Astrocyte of the spinal cord (primary cell): ENCODE measurements around the gene TULP4.
"Not testable (repeated sequence)": the region's sequence is repeated elsewhere in the genome, so short reads cannot be mapped to it uniquely, and the experiment has no call there.

Experiments
- DNase-seq: peaks from one replicate; pipeline ENCODE4 v3.0.0; 2011; ENCODE audit warnings: low read depth, low spot score
- H3K4me3 ChIP-seq: 2 replicates; pipeline ENCODE4 v1.5.1; 2011; ENCODE audit warnings: low read depth, mild to moderate bottlenecking, low read length, moderate library complexity
- in situ Hi-C: cut with HindIII; loops from 2 replicates; pipeline ENCODE4 v1.10.0; 2017; ENCODE audit warnings: low sequenced_read_pairs
- TF ChIP-seq, protein P1 (sequence below): IDR thresholded peaks from 2 replicates; pipeline ENCODE4 v1.5.1; 2012; ENCODE audit warnings: low read depth, mild to moderate bottlenecking, low read length, inconsistent platforms

Gene TULP4

DNA sequence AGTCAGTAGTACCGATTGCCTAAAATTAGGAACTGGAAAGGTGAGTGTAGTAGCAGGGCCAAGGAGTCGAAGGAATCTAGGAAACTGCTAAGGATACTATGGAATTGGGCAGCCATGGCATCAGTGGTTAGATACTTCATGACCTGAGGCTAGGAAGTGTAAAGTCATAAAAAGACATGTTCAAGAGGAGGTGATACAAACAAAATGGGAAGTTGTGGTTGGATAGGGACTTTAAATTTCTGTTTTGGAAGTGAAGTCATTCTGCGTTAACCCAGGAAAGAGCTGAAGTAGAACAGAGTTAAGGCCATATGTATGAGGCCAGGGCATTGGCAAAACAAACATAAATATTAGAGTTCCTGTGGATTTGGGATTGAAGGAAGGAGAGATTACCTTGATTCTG, 159.1 kb downstream of the TULP4 start:
- TF ChIP-seq, protein P1, sequence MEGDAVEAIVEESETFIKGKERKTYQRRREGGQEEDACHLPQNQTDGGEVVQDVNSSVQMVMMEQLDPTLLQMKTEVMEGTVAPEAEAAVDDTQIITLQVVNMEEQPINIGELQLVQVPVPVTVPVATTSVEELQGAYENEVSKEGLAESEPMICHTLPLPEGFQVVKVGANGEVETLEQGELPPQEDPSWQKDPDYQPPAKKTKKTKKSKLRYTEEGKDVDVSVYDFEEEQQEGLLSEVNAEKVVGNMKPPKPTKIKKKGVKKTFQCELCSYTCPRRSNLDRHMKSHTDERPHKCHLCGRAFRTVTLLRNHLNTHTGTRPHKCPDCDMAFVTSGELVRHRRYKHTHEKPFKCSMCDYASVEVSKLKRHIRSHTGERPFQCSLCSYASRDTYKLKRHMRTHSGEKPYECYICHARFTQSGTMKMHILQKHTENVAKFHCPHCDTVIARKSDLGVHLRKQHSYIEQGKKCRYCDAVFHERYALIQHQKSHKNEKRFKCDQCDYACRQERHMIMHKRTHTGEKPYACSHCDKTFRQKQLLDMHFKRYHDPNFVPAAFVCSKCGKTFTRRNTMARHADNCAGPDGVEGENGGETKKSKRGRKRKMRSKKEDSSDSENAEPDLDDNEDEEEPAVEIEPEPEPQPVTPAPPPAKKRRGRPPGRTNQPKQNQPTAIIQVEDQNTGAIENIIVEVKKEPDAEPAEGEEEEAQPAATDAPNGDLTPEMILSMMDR = no peak
- no peak for DNase-seq
- H3K4me3 ChIP-seq = no peak overlapping the region
- in situ Hi-C loops = no loop called here

DNA sequence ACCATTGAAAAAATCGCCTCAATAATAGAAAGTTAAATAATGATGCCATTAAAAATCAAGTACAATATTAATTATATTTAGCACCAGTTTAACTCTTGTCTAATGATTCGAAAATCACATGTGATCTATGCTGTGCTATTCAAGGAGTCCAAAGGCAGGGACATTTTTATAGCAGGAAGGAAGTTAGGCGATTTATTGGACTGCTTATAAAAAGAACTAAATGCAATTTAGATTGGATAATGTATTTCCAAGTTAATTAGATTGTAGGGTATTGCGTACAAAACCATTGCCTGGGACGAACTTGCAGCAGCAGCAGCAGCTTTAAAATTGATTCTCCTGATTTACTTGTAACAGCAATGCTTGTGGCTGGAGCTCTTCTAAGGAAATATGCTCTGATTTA, 160.2 kb downstream of the TULP4 start:
- TF ChIP-seq, protein P1 = no peak

DNA sequence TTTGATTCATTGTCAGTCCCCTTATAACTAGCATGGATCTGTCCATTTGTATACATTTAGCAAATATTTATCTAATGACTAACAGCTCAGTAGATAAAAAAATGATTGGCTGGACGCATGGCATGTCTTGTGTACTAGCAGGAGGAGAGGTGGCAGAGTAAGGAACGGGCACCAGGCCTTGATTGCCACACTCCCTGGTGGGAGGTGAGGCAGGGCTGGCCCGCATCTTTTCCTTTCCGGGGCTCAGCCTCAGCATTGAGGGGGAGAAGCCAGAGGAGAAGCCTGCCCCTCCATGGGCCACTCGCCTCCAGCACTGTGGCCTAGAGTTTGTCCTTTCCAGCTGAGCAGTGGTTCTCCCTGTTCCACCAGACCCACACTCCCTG, 162.7 kb downstream of the TULP4 start:
- in situ Hi-C loops = no loop called here
- TF ChIP-seq, protein P1 = no peak
- DNase-seq = peak; percentile 29
- H3K4me3 ChIP-seq = no peak overlapping the region

More for the DNA sequence above, 160.2 kb downstream of the TULP4 start:
- H3K4me3 ChIP-seq = no peak overlapping the region
- no peak for DNase-seq
- in situ Hi-C loops = no loop called here

DNA sequence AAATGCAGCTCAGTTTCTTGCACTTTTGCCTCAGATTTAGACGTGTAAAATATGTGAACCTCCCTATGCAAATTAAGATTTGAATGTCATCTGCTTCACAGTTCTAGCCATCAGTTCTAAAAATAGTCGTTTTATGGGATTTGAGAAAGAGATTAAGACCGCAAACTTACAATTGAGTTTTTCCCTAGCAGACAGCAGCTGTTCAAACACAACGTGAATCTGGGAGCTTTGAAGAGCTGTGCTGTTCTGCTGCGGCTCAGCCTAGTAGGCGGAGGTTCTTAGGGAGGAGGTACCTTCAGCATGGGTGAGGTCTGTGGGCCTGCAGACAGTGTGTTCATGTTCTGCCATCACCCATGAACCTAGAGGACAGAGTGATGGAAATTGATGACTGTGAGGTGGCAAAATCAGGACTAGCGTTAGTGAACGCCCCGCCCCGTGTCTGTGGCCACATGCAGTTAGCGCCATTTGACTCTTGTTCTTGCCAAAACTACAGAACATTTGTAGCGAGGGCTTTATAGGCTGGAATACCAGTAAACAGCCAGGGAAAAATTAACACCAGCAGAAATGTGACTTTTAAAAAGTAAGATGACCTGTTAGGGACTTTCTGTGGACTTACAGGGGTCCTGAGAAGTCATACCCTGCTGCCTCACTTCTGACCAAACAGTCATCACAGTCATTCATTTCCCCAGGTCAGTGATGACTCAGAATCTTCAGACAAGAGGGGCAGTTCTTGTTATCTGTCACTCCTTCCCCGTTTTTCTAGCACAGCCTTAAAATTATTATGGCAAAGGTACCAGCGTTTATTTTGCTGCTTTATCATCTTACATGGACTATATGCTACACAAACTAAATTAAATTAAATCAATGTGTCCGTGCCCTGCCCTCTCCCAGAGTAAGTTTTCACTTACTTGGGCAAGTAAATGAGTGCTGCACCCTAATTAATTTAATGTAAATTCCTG, 163.4 kb downstream of the TULP4 start:
- H3K4me3 ChIP-seq = no peak overlapping the region
- TF ChIP-seq, protein P1 = no peak
- in situ Hi-C loops = no loop called here
- peak; percentile 87 for DNase-seq

DNA sequence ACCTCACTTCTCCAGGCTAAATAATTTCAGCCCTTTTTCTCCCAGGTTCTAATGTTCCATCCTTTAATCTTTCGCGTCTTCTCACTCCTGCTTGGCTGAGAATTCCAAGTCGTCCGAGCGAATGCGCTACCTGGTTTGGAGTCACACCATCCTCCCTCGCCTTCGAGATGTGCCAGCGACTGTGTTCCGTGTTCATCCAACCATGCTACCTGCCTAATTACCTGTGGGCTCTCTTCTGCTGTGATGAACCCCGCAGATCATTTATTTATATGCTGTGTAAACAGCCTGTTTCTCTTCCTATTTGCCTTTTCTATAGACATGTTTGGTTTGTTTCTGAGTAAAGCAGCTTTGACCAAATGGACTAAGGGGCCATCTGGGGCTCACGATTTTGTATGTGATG, 164.1 kb downstream of the TULP4 start:
- in situ Hi-C loops = no loop called here
- H3K4me3 ChIP-seq = no peak overlapping the region
- TF ChIP-seq, protein P1 = no peak
- DNase-seq = no peak

DNA sequence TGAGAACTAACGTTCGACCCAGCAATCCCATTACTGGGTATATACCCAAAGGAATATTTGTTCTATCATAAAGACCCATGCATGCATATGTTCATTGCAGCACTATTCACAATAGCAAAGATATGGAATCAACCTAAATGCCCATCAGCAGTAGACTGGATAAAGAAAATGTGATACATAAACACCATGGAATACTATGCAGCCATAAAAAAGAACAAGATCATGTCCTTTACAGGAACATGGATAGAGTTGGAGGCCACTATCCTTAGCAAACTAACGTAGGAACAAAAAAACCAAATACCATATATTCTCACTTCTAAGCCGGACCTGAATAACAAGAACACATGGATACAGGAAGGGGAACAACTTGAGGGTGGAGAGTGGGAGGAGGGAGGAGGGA, 165.5 kb downstream of the TULP4 start:
- H3K4me3 ChIP-seq, DNase-seq, in situ Hi-C loops: not testable (repeated sequence)

DNA sequence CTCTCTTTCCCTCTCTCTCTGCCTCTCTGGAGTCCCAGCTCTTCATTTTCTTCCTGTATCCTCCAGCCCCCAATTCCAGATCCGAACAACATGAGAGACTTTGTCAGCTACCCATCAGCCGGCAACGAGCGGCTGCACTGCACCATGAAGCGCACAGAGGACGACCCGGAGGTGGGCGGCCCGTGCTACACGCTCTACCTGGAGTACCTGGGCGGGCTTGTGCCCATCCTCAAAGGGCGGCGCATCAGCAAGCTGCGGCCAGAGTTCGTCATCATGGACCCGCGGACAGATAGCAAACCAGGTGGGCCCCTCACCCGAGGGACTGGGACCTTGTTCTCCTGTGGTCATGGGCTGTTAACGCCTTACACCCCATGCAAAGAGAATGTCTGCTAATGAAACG, 168.7 kb downstream of the TULP4 start:
- H3K4me3 ChIP-seq = no peak overlapping the region
- TF ChIP-seq, protein P1 = no peak
- DNase-seq = no peak
- in situ Hi-C loops = no loop called here
